Calu3 (cell line): ENCODE measurements around the gene BOLA3. TPM values are rescaled to one million over a fixed set of nuclear protein-coding genes. Genes with fewer than 3 reads are reported as not detected.

Experiments used
- BruUV-seq: library from RNA; stranded (reverse); fragments of 400-500 nt; replicated peaks from 2 replicates; lab custom pipeline; 2021; lab: Mats Ljungman, UMichigan
- CTCF ChIA-PET: fragments of 300-600 bp; sonication (Branson Sonifier 250); formaldehyde crosslinking; loops from one replicate; lab custom pipeline; 2022; ENCODE audit warnings: antibody characterized with exemption; lab: Charles Lee
- DNase-seq: peaks from one replicate; pipeline ENCODE4 v3.0.0; 2022
- H3K27ac Mint-ChIP-seq: one replicate; pipeline ENCODE4 v1.8.0; 2022; ENCODE audit warnings: mixed read lengths; ENCODE audit not compliant: unreplicated experiment
- H3K27me3 Mint-ChIP-seq: one replicate; pipeline ENCODE4 v1.8.0; 2022; ENCODE audit warnings: mixed read lengths; ENCODE audit not compliant: unreplicated experiment
- H3K36me3 Mint-ChIP-seq: one replicate; pipeline ENCODE4 v1.8.0; 2022; ENCODE audit warnings: mild to moderate bottlenecking, moderate library complexity, mixed read lengths; ENCODE audit not compliant: insufficient read depth, unreplicated experiment
- H3K4me1 Mint-ChIP-seq: one replicate; pipeline ENCODE4 v1.8.0; 2022; ENCODE audit warnings: mild to moderate bottlenecking, low read depth, mixed read lengths; ENCODE audit not compliant: unreplicated experiment
- H3K4me3 Mint-ChIP-seq: one replicate; pipeline ENCODE4 v1.8.0; 2022; ENCODE audit warnings: mild to moderate bottlenecking, low read depth, moderate library complexity, mixed read lengths; ENCODE audit not compliant: unreplicated experiment
- H3K9me3 Mint-ChIP-seq: one replicate; pipeline ENCODE4 v1.8.0; 2022; ENCODE audit warnings: low read depth, mixed read lengths; ENCODE audit not compliant: unreplicated experiment
- CTCF ChIP-seq: fragments of 200-600 bp; IDR thresholded peaks from one replicate; pipeline ENCODE4 v1.8.0; 2022; ENCODE audit warnings: antibody characterized with exemption; ENCODE audit not compliant: unreplicated experiment
- intact Hi-C: fragments of 100-400 bp; cut with micrococcal nuclease; formaldehyde crosslinking; loops from one replicate; pipeline ENCODE4 v1.10.0; 2022; ENCODE audit not compliant: unreplicated experiment
- total RNA-seq: library from RNA; stranded (reverse); gene quantifications from 2 replicates; pipeline ENCODE4 v1.2.3, GENCODE V29; 2022

BOLA3 gene
- total RNA-seq, 1 experiment from 2014 or later = 45.8 TPM

GRCh38 chr2:74119912-74120825 is 27.5 kb downstream of the BOLA3 start:
- Mint-ChIP-seq H3K4me1 (no peaks in the 10 kb centered on the region), H3K4me3 (peak overlapping the region; percentile 82), H3K27ac (peak overlapping the region; percentile 81), H3K36me3 (peaks cover 12% of the 10 kb centered on the region), H3K27me3 (no peaks in the 10 kb centered on the region), H3K9me3 (peaks cover 5% of the 10 kb centered on the region)
- BruUV-seq = TSS peak; percentile 75
- CTCF ChIA-PET = interaction anchor here (0.6 to 1.3 kb wide), 9 partner anchors 9 to 440 kb away, joined by 3 to 4 read pairs (median 3); no protein-coding TSS in a partner anchor
- intact Hi-C loops = loop anchor here (5.0 kb wide), 1 partner anchor 138 kb away; the partner anchor contains the start of gene TET3
- DNase-seq = peak; percentile 92
- peak; percentile 61 for TF ChIP-seq CTCF

GRCh38 chr2:74119339-74119738 is 28.4 kb downstream of the BOLA3 start:
- Mint-ChIP-seq H3K4me1 (no peaks in the 10 kb centered on the region), H3K27ac (no peak overlapping the region), H3K36me3 (peaks cover 12% of the 10 kb centered on the region), H3K27me3 (no peaks in the 10 kb centered on the region), H3K9me3 (peaks cover 5% of the 10 kb centered on the region), H3K4me3 (peak overlapping the region; percentile 82)
- TF ChIP-seq CTCF = no peak
- CTCF ChIA-PET = no interaction called here
- no TSS peak for BruUV-seq
- intact Hi-C loops = no loop called here
- DNase-seq = no peak

- Mint-ChIP-seq H3K4me3 (no peak overlapping the region), H3K36me3 (no peaks in the 10 kb centered on the region), H3K9me3 (no peaks in the 10 kb centered on the region), H3K27me3 (no peaks in the 10 kb centered on the region), H3K4me1 (no peaks in the 10 kb centered on the region), H3K27ac (no peak overlapping the region)
- no peak for TF ChIP-seq CTCF
- intact Hi-C loops = no loop called here
- no peak for DNase-seq
- no TSS peak for BruUV-seq
- CTCF ChIA-PET = interaction anchor here (1.1 kb wide), 1 partner anchor 9 kb away, joined by 3 read pairs; no protein-coding TSS in a partner anchor
These were observed 36.3 kb downstream of the BOLA3 start for GRCh38 chr2:74111380-74111779.

GRCh38 chr2:74110537-74110936 is 37.2 kb downstream of the BOLA3 start:
- intact Hi-C loops = no loop called here
- H3K4me3 Mint-ChIP-seq = no peak overlapping the region
- H3K4me1 Mint-ChIP-seq = no peaks in the 10 kb centered on the region
- TF ChIP-seq CTCF = no peak
- no peaks in the 10 kb centered on the region for H3K9me3 Mint-ChIP-seq
- no peaks in the 10 kb centered on the region for H3K27me3 Mint-ChIP-seq
- BruUV-seq = no TSS peak
- CTCF ChIA-PET = interaction anchor here (0.7 to 1.1 kb wide), 2 partner anchors 10 to 13 kb away, joined by 3 read pairs; no protein-coding TSS in a partner anchor
- DNase-seq = no peak
- H3K36me3 Mint-ChIP-seq = no peaks in the 10 kb centered on the region
- H3K27ac Mint-ChIP-seq = no peak overlapping the region
